HG03469 (cell line): Measurements from ENCODE around the gene VAV2.
"Not testable (repeated sequence)": the region's sequence is repeated elsewhere in the genome, so short reads cannot be mapped to it uniquely, and the experiment has no call there.

Source experiments
- ATAC-seq: cut with Tn5 transposase; IDR thresholded peaks from one replicate; pipeline ENCODE4 v1.9.1; 2021; ENCODE audit warnings: mild to moderate bottlenecking, moderate library complexity, moderate number of reproducible peaks; ENCODE audit not compliant: unreplicated experiment

The VAV2 gene

DNA sequence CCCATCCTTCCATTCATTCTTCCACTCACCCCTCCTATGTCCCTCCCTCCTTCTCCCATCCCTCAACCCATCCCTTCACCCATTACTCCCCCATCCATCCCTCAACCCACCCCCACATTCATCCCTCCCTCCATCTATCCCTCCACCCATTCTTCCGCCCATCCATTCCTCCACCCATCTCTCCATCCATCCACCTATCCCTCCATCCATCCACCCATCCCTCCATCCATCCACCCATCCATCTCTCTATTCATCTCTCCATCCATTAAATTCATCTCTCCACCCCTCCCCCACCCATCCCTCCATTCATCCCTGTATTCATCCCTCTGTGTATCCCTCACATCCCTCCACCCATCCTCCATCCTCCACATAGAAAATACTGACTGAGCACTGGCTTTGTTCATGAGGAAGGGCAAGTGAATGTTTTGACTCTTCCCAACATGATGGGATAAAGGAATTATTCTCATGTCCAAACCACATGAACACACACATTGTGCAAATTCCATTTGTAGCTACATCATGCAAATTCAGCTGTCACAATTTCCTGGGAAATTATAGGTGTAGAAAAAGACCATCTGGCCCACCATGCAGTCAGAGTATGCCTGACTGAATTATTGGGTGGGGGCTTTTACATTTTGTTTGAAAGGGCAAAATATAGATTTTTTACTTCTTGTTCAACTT, 6.9 kb upstream of the VAV2 start:
- no peak for ATAC-seq

- no peak for ATAC-seq
Measured at GRCh38 chr9:133997584-133997983, 5.5 kb upstream of the VAV2 start.

DNA sequence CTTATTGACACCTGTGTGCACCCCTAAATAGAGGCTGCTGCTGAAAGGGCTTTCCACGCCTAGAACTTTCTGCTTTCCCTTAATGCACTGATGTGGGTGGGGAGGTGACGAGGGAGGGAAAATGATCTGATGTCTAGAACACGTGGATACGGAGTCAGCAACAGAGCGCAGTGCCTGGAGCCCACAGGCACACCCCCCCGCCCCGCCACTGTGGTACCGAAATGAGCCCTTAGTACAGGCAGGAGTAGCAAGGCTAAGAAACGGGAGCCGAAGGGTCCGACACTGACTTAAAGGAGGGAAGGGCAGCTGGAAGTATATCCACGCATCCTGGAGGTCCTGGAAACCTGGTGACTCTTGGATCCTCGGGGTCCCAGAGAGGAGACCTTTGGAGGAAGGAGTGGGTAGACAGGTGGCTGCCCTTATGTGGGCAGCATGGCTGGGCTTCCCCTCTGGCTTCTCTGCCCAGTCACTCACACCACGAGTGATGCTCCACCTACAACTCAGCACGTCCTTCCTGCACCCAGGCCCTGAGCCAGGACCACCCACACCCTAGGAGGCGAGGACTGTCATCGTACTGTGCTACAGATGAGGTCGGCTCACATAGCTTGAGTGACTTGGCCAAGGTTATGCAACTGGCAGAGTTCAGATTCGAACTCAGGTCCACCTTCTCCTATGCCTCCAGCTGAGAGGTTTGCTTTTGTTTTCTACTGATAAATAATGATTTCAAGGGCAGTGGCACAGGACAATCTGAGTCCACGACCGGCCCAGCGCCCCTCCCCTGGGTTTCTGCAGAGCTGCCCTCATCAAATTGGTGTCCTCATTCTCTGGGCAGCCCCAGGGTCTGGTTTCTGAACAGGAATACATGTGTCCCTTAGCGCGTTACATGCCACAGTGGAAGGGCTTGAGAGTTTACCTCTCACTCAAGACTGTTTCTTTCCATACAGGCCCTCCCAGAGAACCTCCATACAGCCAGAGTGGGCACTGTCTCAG, 4.7 kb upstream of the VAV2 start:
- ATAC-seq: no peak

DNA sequence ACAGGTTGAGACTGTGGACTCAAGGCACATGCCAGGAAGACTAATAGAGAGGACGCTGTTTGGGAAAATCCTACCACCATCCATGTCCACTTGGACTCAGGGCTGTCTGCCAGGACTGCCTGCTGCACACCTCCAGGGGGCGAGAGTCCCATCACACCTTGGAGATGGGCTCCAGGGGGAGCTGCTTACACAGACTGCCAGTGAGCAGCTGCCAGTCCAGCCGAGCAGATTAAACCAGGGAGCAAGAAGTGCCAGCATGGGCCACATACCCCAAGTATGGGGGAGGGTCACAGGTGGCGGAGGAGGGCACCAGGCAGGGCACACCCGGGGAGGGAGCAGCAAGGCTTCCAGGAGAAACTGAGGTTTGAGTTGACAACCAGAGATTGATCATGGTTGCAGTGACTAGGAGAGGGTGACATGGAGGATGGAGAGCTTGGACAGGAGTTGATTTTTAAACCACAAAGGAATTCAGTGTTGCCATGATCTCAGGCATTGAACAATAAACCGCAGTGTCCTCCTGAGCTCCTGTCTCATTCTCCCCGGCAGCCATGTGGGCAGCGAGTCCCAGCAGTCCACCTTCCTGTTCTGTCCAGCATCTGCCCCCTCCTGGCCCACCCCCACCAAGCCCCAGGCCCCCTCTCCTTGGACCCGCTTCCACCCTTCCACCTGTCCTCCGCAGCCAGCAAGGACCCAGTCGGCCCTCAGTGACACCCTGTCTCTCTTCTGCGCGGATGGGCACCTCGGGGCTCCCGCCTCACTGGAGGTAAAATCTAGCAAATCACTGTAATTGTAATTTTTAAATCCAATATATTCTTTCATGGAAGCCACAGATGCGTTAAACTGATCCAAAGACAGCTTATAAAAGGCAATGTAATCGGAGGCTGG, 3.1 kb upstream of the VAV2 start:
- ATAC-seq: no peak

GRCh38 chr9:133994353-133995011, 2.4 kb upstream of the VAV2 start:
- ATAC-seq: no peak

DNA sequence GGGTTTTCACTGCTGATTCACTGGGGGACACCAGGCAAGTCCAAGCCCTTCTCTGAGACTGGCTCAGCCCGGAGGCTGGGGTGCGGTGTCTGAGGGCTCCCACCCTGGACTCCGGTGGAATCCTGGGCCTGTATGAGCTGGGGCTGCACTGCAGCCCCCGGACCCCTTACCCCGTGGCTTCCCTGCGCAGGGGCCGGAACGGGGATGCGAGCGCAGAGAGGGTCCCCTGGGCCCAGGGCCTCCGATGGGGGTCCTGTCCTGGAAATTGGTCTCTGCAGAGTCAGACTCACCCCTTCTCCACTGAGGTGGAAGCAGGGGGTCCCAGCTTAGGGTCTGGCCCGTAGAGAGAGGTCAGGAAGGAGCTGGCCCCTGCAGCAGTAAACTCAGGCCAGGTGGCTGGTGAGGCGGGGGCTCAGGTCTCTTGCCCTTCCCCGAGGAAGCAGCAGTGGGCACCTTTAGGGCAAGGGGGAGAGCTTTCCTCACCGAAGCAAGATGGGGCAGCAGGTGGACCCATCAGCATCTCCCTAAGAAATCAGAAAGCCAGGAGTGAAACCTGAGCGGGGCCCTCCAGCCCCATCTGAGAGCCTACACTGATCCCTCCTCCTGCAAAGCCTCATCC, 1.6 kb upstream of the VAV2 start:
- no peak for ATAC-seq

- no peak for ATAC-seq
Measured at GRCh38 chr9:133992780-133993634, 883 bp upstream of the VAV2 start.

- no peak for ATAC-seq
Measured at GRCh38 chr9:133991214-133991921, 756 bp downstream of the VAV2 start.

GRCh38 chr9:133990366-133991213, 1.5 kb downstream of the VAV2 start:
- ATAC-seq: no peak

GRCh38 chr9:133989625-133990365, 2.3 kb downstream of the VAV2 start:
- ATAC-seq: no peak

- ATAC-seq: not testable (repeated sequence)
Measured at GRCh38 chr9:133988771-133989170, 3.4 kb downstream of the VAV2 start.

- ATAC-seq: no peak
Measured at GRCh38 chr9:133987946-133988665, 4.0 kb downstream of the VAV2 start.

DNA sequence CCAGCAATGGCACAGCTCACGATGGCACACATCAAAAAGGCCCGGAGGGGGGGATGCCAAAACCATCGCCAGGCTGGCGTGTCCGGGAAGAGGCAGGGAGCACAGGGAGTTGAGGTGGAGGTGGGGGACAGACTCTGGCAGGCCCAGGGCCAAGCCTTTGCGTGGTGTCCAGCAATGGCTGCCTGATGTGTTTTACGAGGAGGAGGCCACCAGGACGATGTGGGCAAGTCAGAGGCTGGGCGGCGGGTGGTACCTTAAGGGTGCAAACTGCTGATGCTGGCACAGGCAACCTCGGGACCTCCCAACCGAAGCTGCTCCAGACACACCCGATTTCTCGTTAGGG, 4.7 kb downstream of the VAV2 start:
- no peak for ATAC-seq

DNA sequence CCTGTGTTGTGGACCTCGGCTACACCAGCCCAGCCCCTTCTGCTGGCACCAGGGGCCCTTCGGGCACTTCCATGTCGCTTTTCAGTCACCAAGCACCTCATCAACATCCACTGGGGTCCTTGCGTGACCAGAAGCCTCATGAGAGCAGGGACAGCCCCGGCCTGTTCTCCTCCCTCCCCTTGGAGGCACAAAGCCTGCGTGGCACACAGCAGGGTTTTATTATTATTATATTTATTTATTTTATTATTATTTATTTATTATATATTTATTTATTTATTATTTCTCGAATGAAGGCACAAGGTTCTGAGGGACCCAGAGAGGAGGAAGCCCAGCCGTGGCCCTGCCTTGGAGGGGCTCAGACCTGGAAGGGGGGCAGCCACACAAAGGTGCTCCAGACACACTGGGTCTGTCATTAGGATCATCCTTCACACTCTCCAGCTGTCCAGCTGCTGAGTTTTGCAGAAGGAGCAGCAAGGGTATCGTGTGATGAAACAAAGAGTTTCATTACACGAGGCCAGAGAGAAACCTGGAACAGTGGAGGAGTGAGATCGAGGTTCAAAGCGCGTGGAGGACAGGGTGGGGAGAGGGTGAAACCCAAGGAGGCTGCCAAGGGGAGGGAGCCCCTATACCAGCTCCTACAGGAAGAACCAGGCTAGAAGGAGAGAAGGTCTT, 5.2 kb downstream of the VAV2 start:
- ATAC-seq: no peak

DNA sequence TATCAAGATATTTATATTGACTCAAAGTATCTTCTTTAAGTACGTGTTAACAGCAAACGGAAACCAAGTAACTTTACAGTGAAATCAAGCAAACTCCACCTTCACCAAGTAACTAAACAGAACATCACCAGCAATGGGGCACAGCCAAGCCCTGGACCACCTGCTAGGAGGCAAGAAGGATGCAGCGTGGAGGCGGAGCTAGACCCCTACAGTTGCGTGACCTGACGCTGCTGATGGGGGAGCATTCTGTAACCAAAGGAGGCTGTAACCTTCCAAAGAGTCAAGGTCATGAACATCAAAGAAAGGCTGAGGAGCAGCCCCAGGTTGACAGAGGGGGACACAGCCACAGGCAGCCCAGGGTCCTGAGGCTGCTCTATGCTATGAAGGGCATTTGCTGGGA, 6.1 kb downstream of the VAV2 start:
- ATAC-seq: no peak
